Endothelial cell of umbilical vein (primary cell): ENCODE measurements around the gene KLHL30. TPM values are rescaled to one million over a fixed set of nuclear protein-coding genes. Genes with fewer than 3 reads are reported as not detected.

Experiments
- BruUV-seq: library from RNA; stranded (reverse); fragments of 400-500 nt; replicated peaks from 2 replicates; lab custom pipeline; 2021; lab: Mats Ljungman, UMichigan
- CTCF ChIA-PET: fragments of 300-600, 350-600 bp; sonication (Branson Sonifier 250); formaldehyde crosslinking; loops from one replicate; lab custom pipeline; 2021; ENCODE audit warnings: antibody characterized with exemption, inconsistent platforms; lab: Charles Lee
- POLR2A ChIA-PET: fragments of 300-600, 350-600 bp; sonication (Branson Sonifier 250); formaldehyde crosslinking; loops from one replicate; lab custom pipeline; 2021; ENCODE audit warnings: antibody characterized with exemption, inconsistent platforms; lab: Charles Lee
- DNase-seq: peaks from one replicate; pipeline ENCODE4 v3.0.0-alpha.2; 2011; ENCODE audit warnings: low read depth, low spot score
- FAIRE-seq: peaks from 2 replicates; lab custom pipeline; 2011; peaks lifted over from hg19 to GRCh38; lab: Jason Lieb, UNC
- H2AFZ ChIP-seq: 2 replicates; pipeline ENCODE4 v1.6.0; 2012; ENCODE audit warnings: low read depth, low read length, control low read depth, inconsistent platforms
- H3K27ac ChIP-seq: 2 replicates; pipeline ENCODE4 v1.5.1; 2011; ENCODE audit warnings: low read depth, mild to moderate bottlenecking, control low read depth, low read length, moderate library complexity; ENCODE audit not compliant: insufficient read depth
- H3K27me3 ChIP-seq, 2 experiments: 2 replicates each; pipeline versions ENCODE4 v1.6.0 to v1.6.1; 2011; ENCODE audit warnings: low read length in 2 of 2, mixed read lengths in 1 of 2; ENCODE audit not compliant: control insufficient read depth in 2 of 2, insufficient read depth in 2 of 2
- H3K36me3 ChIP-seq, 2 experiments: 2 replicates in 1 of 2; 3 replicates in 1 of 2; pipeline ENCODE4 v1.5.1; 2011; ENCODE audit warnings: low read length in 2 of 2, mild to moderate bottlenecking in 1 of 2, moderate library complexity in 1 of 2; ENCODE audit not compliant: control insufficient read depth in 2 of 2, insufficient read depth in 2 of 2; ENCODE audit errors: extremely low read depth in 1 of 2
- H3K4me1 ChIP-seq: 3 replicates; pipeline ENCODE4 v1.5.1; 2011; ENCODE audit warnings: mild to moderate bottlenecking, low read length; ENCODE audit not compliant: control insufficient read depth, insufficient read depth; ENCODE audit errors: extremely low read depth
- H3K4me2 ChIP-seq: 2 replicates; pipeline ENCODE4 v1.6.1; 2011; ENCODE audit warnings: low read length, control low read depth, mixed read lengths; ENCODE audit not compliant: insufficient read depth
- H3K4me3 ChIP-seq, 3 experiments: fragments of 200-600 bp in 1 of 3; sonication (generic), shearing (Covaris generic) in 1 of 3; replicated peaks in 1 of 3; 2 replicates each; pipeline ENCODE4 v1.5.1; 2011 to 2016; ENCODE audit warnings: control low read depth in 3 of 3, low read length in 3 of 3, mild to moderate bottlenecking in 2 of 3, inconsistent platforms in 1 of 3, low read depth in 1 of 3, moderate library complexity in 1 of 3; ENCODE audit not compliant: insufficient read depth in 1 of 3
- H3K79me2 ChIP-seq: 2 replicates; pipeline ENCODE4 v1.6.0; 2012; ENCODE audit warnings: low read length, inconsistent platforms; ENCODE audit not compliant: control insufficient read depth, insufficient read depth
- H3K9ac ChIP-seq: replicated peaks from 2 replicates; pipeline ENCODE3; 2011; ENCODE audit warnings: low read length, control low read depth; ENCODE audit not compliant: insufficient read depth; ENCODE audit errors: extremely low read depth
- H3K9me1 ChIP-seq: replicated peaks from 3 replicates; pipeline ENCODE4 v1.6.0; 2011; ENCODE audit warnings: mild to moderate bottlenecking, low read length; ENCODE audit not compliant: control insufficient read depth, insufficient read depth; ENCODE audit errors: extremely low read depth
- H3K9me3 ChIP-seq: replicated peaks from 2 replicates; pipeline ENCODE4 v1.5.1; 2012; ENCODE audit warnings: low read length, inconsistent platforms; ENCODE audit not compliant: control insufficient read depth, insufficient read depth
- H4K20me1 ChIP-seq: replicated peaks from 2 replicates; pipeline ENCODE3; 2011; ENCODE audit warnings: mild to moderate bottlenecking, low read length; ENCODE audit not compliant: control insufficient read depth, insufficient read depth; ENCODE audit errors: extremely low read depth
- CTCF ChIP-seq, 2 donors: IDR thresholded peaks; 1 replicate in 1 of 2; 2 replicates in 1 of 2; pipeline ENCODE4 v1.5.1; 2011; ENCODE audit warnings: low read length in 2 of 2, mild to moderate bottlenecking in 2 of 2, moderate library complexity in 2 of 2, control low read depth in 1 of 2, inconsistent platforms in 1 of 2, low read depth in 1 of 2; ENCODE audit not compliant: insufficient read depth in 1 of 2; ENCODE audit errors: extremely low read depth in 1 of 2
- EZH2 ChIP-seq: IDR thresholded peaks from 2 replicates; pipeline ENCODE4 v1.6.1; 2012; ENCODE audit warnings: borderline replicate concordance, low read depth, mild to moderate bottlenecking, moderate library complexity, low read length, inconsistent platforms; ENCODE audit not compliant: severe bottlenecking
- FOS ChIP-seq: IDR thresholded peaks from 2 replicates; pipeline ENCODE4 v1.6.1; 2011; ENCODE audit warnings: mild to moderate bottlenecking, low read length, moderate library complexity, borderline replicate concordance; ENCODE audit not compliant: insufficient read depth
- GATA2 ChIP-seq: IDR thresholded peaks from 2 replicates; pipeline ENCODE4 v1.7.0; 2011; ENCODE audit warnings: low read depth, mild to moderate bottlenecking, moderate library complexity, mixed read lengths, low read length; ENCODE audit not compliant: insufficient read length, insufficient read depth
- JUN ChIP-seq: IDR thresholded peaks from 2 replicates; pipeline ENCODE4 v1.6.1; 2011; ENCODE audit warnings: borderline replicate concordance, low read depth; ENCODE audit not compliant: insufficient read length, insufficient read depth
- MAX ChIP-seq: IDR thresholded peaks from 2 replicates; pipeline ENCODE4 v1.6.1; 2011; ENCODE audit not compliant: insufficient read depth, insufficient read length
- MYC ChIP-seq: IDR thresholded peaks from one replicate; pipeline ENCODE4 v1.6.1; 2011; ENCODE audit warnings: mild to moderate bottlenecking, low read depth, low read length
- POLR2A ChIP-seq: IDR thresholded peaks from 2 replicates; pipeline ENCODE4 v1.6.1; 2012; ENCODE audit warnings: low read depth, mild to moderate bottlenecking, control low read depth, low read length
- POLR2AphosphoS5 ChIP-seq: IDR thresholded peaks from 2 replicates; pipeline ENCODE4 v1.6.1; 2012; ENCODE audit warnings: low read depth, mild to moderate bottlenecking, control low read depth, low read length, moderate library complexity; ENCODE audit not compliant: insufficient read depth
- dilution Hi-C: fragments of 300-500 bp; cut with MboI; formaldehyde crosslinking; loops from one replicate; pipeline ENCODE4 v1.15.0; 2019; ENCODE audit warnings: low sequenced_read_pairs; ENCODE audit not compliant: extremely low pct_ligation_motif_present
- intact Hi-C: fragments of 100-400 bp; cut with micrococcal nuclease; formaldehyde crosslinking; loops from one replicate; pipeline ENCODE4 v1.10.0; 2022
- polyA plus RNA-seq, 4 experiments: library from polyadenylated mRNA; depleted of rRNA in 3 of 4; stranded (reverse) in 3 of 4; unstranded in 1 of 4; fragments of >200 nt; gene quantifications; 2 replicates each; pipeline versions ENCODE4 v1.2.1 to v1.2.3, GENCODE V29; 2011 to 2012; ENCODE audit warnings: missing spikeins in 1 of 4
- total RNA-seq: library from RNA; stranded (reverse); gene quantifications from 2 replicates; pipeline ENCODE4 v1.2.3, GENCODE V29; 2021

Gene KLHL30
- total and polyA plus RNA-seq, 2 donors (not counting 3 experiments of a cell fraction or from before 2014, with no cell fraction given): not detected

- no peaks in the 10 kb centered on the region for H3K4me1 ChIP-seq
- H3K9me1 ChIP-seq: no peaks in the 10 kb centered on the region
- no peaks in the 10 kb centered on the region for H4K20me1 ChIP-seq
- peaks cover 0 to 3% of the 10 kb centered on the region in 2 experiments for H3K27me3 ChIP-seq
- CTCF ChIA-PET: interaction anchor here (1.6 kb wide), 1 partner anchor 109 kb away, joined by 4 read pairs; no protein-coding TSS in a partner anchor
- DNase-seq (no peak), FAIRE-seq (no peak)
- no peak overlapping the region for H3K27ac ChIP-seq
- TF ChIP-seq POLR2AphosphoS5 (no peak), JUN (no peak), GATA2 (no peak), MAX (no peak), MYC (no peak), POLR2A (no peak), FOS (no peak), EZH2 (no peak), CTCF (IDR thresholded peaks at IDR 0.05; ENCODE audit: extremely low read depth in 1 of 2, insufficient read depth in 1 of 2, low read depth in 1 of 2, low read length in 2 of 2) (no peak)
- H3K79me2 ChIP-seq: no peaks in the 10 kb centered on the region
- no peak overlapping the region for H2AFZ ChIP-seq
- H3K4me2 ChIP-seq: no peak overlapping the region
- intact Hi-C loops: no loop called here
- H3K9me3 ChIP-seq: no peaks in the 10 kb centered on the region
- no peak overlapping the region for H3K9ac ChIP-seq
- no peaks in the 10 kb centered on the region for H3K36me3 ChIP-seq
- H3K4me3 ChIP-seq: no peak overlapping the region
- BruUV-seq: no TSS peak
- POLR2A ChIA-PET: no interaction called here
- dilution Hi-C loops: no loop called here
Measured at GRCh38 chr2:238155051-238155760, 16.7 kb downstream of the KLHL30 start.
